DMS153 treated with DMSO at 0.1 percent for 48 hours (cell line): ENCODE data around the gene RPL35.

Experiments used
- DNase-seq: peaks from one replicate; lab custom pipeline; 2025; ENCODE audit not compliant: unreplicated experiment; lab: John Stamatoyannopoulos, UW

Gene RPL35

DNA sequence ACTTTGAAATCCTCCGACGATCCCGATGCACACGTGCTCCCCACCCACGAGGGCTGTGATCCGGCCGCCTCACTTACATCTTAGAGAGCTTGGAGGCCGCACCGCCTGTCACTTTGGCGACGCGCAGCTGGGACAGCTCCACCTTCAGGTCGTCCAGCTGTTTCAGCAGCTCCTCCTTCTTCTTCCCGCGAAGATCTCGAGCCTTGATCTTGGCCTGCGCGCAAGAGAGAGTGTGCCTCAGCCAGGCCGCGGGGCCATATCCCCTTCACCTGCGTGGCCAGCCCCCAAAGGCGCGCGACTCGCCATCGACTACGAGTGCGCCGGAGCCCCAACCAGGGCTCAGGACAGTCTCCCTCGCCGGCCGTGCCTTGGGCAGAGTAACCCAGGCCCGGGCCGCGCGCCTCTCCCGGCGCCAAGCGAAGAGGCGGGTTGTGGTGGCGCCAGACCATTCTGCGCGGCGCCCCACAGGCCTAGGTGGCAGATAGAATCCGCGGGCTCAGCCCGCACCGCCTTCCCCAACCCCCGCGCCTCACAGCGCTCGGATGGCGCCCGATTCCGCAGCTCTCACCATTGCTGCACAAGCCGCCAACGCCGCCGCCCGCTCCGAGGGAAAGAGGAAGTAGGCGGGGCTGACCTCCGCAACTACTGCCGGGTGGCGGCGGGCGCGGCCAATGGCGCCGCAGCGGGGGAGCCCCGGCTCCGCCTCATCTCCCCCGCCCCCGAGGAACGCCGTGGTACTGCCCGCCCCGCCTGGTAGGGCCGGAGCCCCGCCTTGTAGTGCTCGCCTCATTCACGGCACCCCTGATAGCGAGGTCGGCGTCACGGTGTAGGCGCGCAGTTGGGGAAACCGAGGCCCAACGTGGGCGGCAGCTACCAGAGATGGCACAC, at the start of gene RPL35, which contains the start of gene ARPC5L:
Gene RPL35, minus strand, starts transcription at position 616 of the 888 bp plus-strand sequence. Its CDS starts 45 bp downstream, at position 571.
Gene ARPC5L, plus strand, starts transcription at position 789 of the 888 bp plus-strand sequence. CDS start 7,161 bp downstream, outside the sequence.
- peak; percentile 88 for DNase-seq

DNA sequence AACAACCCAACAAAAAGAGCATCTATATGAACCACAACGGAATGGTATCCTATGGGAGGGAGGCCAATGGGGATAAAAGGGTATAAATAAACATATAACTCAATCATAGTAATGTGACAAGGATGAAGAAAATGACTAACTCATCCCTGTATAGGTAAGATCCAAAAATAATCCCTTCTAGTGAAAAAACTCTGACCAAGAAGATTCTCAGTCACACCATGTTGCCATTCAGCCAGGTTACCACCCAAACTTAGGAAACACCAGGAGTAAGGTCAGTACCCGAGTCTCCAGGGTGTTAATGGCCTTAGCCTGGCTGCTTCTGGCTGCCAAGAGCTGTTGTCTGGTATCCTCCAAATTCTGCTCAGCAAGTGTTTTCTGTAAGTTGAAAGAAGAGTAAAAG, 46.3 kb upstream of the RPL35 start:
- no peak for DNase-seq

- no peak for DNase-seq
Measured at GRCh38 chr9:124906966-124907365, 45.2 kb upstream of the RPL35 start.

- no peak for DNase-seq
Measured at GRCh38 chr9:124899845-124900244, 38.1 kb upstream of the RPL35 start.

DNA sequence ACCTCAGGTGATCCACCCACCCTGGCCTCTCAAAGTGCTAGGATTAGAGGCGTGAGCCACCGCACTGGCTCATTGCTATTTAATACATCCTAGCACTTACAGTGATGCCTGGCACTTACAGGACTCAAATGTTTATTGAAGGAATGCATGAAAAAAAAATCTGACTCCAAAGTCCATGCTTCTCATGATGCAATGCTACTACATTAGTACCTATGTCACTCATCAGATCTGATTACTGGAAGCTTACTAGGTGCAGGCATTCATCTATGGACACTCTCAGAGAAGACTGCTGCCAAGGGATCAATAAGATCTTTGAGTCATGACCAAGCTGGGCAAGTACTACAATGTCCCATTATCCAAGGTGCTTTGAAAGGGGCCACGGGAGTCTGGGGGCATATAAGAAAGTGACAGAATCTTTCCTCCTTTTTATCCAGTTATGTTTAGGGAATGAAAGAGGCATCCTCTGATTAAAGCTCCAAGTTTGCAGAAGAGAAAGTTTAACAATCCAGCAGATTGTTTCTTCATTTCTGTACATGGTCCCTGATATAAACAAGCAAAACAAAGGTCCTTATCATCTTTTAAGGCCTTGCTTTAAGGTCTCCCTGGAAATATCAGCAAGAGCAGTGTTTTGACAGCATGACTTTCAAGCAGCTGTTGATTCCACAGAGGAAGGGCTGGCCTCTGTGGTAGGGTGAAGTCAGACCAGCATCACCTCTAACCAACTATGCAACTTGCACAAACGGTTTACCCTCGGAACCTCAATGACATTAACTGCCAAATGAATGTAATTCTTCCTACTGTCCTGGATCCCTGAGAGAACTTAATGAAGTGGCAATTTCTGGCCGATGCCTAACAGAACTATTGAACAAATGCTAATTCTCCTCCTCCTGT, 36.1 kb upstream of the RPL35 start:
- no peak for DNase-seq

DNA sequence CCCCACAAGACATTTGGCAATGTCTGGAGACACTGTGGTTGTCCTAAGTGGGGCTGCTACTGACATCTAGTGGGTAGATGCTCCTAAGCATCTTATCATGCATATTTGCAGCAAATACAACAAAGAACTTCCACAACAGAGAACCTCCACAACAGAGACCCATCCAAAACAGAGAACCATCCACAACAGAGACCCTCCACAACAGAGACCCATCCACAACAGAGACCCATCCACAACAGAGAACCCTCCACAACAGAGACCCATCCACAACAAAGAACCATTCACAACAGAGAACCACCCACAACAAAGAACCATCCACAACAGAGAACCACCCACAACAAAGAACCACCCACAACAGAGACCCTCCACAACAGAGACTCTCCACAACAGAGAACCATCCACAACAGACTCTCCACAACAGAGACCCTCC, 33.0 kb upstream of the RPL35 start:
- DNase-seq = no peak

- no peak for DNase-seq
Measured at GRCh38 chr9:124894035-124894740, 32.4 kb upstream of the RPL35 start.

DNA sequence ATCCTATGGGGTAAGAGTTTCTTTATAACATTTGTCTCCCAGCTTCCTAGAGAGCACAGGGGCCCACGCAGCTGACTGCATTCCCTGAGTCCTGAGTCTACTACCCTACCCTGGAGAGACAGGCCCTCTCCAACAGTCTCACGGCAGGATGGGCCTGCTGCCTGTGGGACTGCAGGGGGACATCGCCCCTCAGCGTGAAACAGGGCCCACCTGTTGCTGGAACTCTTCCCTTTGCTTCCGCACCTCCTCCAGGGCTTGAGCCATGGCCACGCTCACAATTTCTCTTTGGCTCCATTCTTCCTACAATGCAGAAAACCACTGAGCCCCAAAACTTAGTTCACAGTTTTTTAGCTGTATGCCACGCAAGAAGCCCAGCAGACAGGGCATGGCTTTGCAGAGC, 28.4 kb upstream of the RPL35 start:
- DNase-seq = no peak

DNA sequence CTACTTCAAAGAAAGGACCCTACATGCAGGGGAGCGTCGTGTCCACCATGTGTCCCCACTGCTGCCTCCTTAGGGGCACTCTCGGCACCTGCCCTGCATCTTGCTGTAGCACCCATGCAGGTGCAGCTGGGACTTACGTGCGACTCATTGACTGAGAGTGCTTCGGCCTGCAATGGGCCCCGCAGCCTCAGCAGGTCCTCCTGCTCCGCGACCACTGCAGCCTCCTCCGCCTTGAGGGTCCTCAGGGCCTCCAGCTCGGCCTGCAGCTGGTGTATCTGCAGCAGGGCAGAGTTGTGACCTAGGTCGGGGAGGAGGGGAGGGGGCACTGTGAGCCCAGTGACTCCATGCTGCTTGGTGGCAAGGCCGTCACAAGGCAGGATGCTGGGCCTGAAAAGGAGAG, 27.2 kb upstream of the RPL35 start:
- DNase-seq = no peak

DNA sequence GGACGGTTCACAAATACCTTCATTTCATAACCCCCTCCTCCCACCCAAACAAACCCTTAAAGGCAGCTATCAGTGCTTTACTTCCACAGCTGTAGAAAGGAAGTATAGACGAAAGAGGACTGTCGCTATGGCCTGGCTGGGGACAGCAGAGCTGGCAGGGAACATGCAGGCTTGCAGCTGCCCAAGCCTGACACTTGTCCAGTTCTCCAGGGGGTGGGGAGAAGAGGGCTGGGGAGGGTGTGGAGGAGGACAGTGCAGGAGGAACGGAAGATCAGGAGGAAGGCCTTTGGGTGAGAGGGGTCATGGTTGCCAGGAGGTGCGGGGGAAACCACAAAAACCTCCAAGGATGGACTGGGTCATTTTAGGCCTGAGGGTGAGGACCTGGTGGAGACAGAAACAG, 26.1 kb upstream of the RPL35 start:
- no peak for DNase-seq

DNA sequence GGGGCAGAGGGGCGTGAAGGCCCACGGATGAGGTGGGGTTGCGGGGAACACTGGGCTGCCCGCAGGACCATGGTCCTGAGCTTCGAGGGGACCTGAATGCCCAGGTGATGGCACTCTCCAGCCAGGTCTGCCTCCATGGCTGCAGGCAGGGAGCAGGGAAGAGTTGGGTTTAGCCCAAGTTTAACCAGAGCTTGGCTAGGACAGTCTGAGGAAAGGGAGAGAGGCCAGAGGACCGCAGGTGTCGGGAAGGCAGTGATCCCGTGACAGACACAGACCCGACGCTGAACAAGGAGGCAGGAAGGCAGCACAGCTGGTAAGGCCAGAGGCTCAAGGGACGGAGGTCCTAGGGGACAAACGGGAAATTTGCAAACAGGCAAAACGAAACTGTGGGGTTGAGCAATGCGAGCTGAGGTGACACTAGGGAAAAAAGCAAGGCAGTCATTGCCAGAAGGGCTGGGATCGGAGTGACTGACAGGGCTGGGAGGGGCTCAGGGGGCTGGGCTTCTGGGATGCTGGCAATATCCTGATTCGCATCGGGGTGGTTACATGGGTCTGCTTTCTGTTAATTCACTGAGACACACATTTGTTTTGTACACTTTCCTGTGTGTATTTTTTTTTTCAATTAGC, 25.2 kb upstream of the RPL35 start:
- no peak for DNase-seq

DNA sequence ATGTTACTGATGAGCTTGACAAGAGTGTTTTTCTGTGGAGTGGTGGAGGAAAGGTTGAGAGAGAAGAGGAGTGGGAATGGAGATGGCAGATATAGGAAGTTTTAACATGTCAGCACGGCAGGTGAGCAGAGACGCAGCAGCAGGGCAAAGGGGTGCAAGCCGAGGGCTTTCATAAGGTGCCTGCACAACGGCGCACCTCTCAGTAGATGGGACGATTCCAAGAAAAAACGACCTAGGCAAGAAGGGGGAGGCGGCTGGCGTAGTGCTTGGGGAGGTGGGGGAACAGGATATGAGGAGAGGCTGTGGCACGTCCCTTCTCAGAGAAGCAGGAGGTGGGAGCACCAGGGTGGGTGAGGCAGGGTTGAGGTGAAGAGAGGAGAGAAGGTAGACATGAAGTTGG, 24.7 kb upstream of the RPL35 start:
- no peak for DNase-seq

DNA sequence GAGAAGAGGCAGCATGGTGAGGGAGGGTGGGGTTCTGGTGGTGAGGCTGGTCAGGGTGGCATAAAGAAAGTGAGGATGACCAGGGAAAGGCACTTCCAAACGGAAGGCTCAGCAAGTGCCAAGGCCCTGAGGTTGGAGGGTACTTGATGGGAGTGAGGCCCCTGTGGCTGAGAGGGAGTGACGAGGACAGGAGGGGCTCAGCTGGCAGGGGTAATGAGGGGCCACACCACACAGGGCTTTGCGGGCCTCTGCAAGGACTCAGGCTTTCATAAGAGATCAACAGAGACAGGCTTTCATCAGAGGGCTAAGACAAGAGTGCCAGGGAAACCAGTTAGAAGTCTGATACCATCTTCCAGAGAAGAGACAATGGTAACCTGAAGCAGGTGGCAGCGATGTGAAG, 23.8 kb upstream of the RPL35 start:
- no peak for DNase-seq

- DNase-seq = no peak
Measured at GRCh38 chr9:124884376-124884775, 22.6 kb upstream of the RPL35 start.

DNA sequence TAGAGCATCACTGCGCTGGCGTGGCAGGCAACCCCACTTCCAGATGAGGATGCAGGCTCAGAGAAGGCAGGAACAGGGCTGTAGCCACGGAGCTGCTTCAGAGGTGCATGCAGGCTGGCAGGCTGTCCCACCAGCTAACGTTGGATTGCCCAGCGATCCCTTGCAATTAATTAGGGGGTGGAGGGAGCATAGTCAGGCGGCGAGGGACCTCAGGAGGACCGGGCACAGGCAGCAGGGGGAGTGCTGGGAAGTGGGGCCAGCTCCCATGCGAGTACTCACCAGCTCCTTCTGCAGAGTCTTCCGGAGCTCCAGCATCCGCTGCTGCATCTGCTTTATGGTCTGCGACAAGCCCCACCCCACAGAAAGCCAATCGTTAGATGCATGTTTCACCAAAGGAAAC, 20.5 kb upstream of the RPL35 start:
- no peak for DNase-seq

GRCh38 chr9:124881138-124881743, 19.5 kb upstream of the RPL35 start:
- no peak for DNase-seq

- DNase-seq = no peak
Measured at GRCh38 chr9:124880501-124880900, 18.7 kb upstream of the RPL35 start.

DNA sequence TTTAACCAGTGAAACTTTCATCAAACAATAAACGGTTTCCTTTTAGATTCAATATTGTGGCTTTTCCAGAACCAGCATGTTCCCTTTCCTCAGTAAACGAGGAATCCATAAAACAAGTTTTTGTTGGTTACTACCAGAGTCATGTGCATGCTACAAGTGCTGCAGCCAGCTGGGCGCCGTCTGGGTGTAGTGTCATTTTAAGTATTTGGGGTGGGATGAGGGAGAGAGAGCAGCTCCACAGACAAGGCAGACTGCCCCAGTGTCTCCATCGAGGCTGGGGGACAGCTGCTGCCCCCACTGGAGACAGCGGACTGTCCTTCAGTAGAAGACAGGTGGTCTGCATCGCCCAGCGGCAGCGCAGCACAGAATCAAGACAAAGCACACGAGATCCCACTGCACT, 17.5 kb upstream of the RPL35 start:
- no peak for DNase-seq

DNA sequence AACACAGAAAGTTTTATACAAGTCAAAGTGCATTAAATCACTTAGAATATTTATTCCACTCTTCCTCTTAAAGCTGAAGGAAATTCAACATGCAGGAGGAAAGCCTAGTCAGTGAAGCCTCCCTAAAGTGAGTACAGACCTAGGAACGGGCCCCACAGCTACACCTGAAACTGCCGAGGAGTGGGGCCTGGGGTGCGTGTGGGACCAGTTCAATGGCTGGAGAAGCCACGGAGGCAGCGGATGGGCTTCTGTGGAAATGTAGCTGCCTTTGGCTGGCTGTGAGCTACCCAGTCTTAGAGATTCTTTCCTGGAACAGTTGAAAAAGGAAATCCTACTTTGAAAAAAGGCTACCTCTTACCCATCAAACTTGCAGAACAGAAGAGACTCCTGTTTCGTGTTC, 16.8 kb upstream of the RPL35 start:
- no peak for DNase-seq

DNA sequence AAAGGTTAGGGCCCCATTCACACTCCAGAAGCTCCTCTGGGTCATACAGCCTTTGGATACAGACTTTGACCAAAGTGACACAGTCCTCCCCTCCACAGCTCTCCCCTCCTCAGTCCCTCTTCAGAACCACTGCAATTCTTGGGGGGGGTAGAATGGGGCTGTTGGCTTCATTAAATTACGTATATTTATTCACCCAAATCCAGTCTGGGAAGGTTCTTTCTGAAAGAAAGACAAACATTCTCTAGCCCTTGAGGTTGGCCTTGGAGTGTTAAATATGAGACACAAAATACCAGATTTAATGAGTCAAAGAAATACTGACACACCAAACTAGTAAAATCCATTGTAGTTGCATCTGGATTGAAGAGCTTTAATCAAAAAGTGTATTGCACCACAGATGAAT, 16.3 kb upstream of the RPL35 start:
- no peak for DNase-seq
